GM18499 (cell line): ENCODE results near the gene SH3BP1.

ENCODE experiments used
- ATAC-seq: cut with Tn5 transposase; IDR thresholded peaks from one replicate; pipeline ENCODE4 v1.9.1; 2021; ENCODE audit warnings: moderate number of reproducible peaks; ENCODE audit not compliant: insufficient read depth, unreplicated experiment

SH3BP1 gene

DNA sequence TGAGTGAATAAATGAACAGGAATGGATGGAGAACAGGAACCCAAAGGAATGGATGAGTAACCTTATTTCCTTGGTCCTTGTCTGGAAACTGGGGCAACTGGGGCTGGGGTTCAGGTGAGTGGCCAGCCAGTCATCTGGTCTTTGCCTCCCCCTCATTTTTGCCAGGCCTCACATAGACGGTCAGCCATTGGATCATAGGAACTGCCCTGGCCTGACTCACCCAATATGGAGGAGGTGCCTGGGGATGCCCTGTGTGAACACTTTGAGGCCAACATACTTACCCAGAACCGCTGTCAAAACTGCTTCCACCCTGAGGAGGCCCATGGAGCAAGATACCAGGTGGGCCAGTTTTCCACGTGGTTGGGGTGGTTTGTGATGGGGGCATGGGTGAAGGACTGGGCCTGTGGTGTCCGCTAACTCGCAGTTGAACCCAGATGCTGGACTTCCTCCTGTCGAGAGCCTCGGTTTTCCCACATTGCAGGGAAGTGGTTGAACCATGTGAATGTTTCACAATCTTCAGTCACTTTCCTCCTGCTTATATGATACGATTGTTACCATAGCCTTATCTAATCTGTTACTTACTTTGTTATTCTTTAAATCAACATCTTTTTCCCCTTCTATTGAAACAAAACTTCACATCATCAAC, 61.8 kb downstream of the SH3BP1 start:
- ATAC-seq, result no peak

DNA sequence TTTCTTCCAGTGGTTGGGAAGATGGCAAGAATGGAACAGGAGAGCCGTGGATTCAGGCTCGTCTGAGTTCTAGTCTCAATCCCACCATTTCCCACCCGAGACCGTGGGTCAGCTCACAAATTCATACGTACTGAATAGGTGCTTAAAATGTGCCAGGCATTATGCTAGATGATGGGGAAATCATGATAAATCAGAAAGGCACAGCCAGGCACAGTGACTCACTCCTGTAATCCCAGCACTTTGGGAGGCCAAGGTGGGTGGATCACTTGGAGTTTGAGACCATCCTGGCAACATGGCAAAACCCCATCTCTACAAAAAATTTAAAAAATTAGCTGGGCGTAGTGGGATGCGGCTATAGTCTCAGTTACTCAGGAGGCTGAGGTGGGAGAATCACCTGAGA, 64.4 kb downstream of the SH3BP1 start:
- no peak for ATAC-seq

DNA sequence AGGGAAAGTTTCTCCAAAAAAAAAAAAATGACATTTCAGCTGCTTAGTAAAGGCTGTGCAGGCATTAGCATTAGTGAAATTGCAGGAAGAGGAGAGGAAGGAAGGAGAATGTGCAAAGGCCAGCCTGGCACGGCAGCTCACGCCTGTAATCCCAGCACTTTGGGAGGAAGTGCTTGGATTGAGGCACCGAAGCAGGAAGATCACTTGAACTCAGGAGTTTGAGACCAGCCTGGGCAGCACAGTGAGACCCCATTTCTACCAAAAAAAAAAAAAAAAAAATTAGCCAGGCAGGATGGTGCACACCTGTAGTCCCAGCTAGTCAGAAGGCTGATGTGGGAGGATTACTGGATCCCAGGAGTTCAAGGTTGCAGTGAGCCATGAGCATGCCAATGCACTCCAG, 65.2 kb downstream of the SH3BP1 start:
- no peak for ATAC-seq

DNA sequence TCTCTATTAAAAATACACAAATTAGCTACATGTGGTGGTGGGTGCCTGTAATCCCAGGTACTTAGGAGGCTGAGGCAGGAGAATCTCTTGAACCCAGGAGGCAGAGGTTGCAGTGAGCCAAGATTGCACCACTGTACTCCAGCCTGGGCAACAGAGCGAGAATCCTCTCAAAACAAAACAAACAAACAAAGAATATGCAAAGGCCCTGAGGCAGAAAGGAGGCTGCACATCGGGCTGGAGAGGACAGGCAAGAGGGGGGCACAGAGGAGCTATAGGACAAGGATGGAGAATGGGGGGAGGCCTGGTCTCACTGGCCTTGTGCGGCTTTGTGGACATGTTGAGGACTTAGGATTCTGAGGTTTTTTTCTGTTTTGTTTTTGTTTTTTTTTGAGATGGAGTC, 65.7 kb downstream of the SH3BP1 start:
- ATAC-seq, result no peak
